HepG2 (cell line): ENCODE results near the gene MYL6B. TPM values are rescaled to one million over a fixed set of nuclear protein-coding genes. Genes with fewer than 3 reads are reported as not detected.

ENCODE experiments used
- AGO1 ChIP-seq: fragments of 200-400 bp; formaldehyde crosslinking; IDR thresholded peaks from 2 replicates; pipeline ENCODE4 v1.6.1; 2017; ENCODE audit warnings: mild to moderate bottlenecking, low read depth, low read length, moderate library complexity; ENCODE audit not compliant: poor library complexity, severe bottlenecking
- BATF2 ChIP-seq: sonication (generic); formaldehyde crosslinking; IDR thresholded peaks from 2 replicates; pipeline ENCODE4 v1.8.0; 2022; ENCODE audit warnings: mild to moderate bottlenecking, missing genetic modification reagents, moderate library complexity
- CREM ChIP-seq, 2 experiments: sonication (generic) in 1 of 2; formaldehyde crosslinking in 1 of 2; IDR thresholded peaks; 2 replicates each; pipeline versions ENCODE4 v1.4.0 to v1.6.1; 2016 to 2020; ENCODE audit warnings: antibody characterized with exemption in 1 of 2, mild to moderate bottlenecking in 1 of 2, missing genetic modification reagents in 1 of 2
- GATA4 ChIP-seq: sonication (generic); IDR thresholded peaks from 2 replicates; pipeline ENCODE4 v1.6.1; 2016; ENCODE audit warnings: antibody characterized with exemption, low read depth, borderline replicate concordance
- GLI4 ChIP-seq: sonication (generic); formaldehyde crosslinking; IDR thresholded peaks from 2 replicates; pipeline ENCODE4 v1.5.1; 2020; ENCODE audit warnings: missing genetic modification reagents, mild to moderate bottlenecking, moderate library complexity, borderline replicate concordance
- IRX3 ChIP-seq: sonication (generic); formaldehyde crosslinking; IDR thresholded peaks from 2 replicates; pipeline ENCODE4 v1.8.1; 2023; ENCODE audit warnings: mild to moderate bottlenecking, low read depth, missing genetic modification reagents, borderline replicate concordance
- KMT2B ChIP-seq: IDR thresholded peaks from 2 replicates; pipeline ENCODE4 v1.6.1; 2016; ENCODE audit warnings: missing genetic modification reagents, missing compliant biosample characterization
- MXI1 ChIP-seq: IDR thresholded peaks from 3 replicates; pipeline ENCODE4 v1.6.1; 2012; ENCODE audit warnings: low read depth, low read length, inconsistent platforms, borderline replicate concordance
- NONO ChIP-seq, 2 experiments: fragments of 450-650 bp in 1 of 2; sonication (generic) in 1 of 2; formaldehyde crosslinking in 1 of 2; IDR thresholded peaks in 1 of 2; conservative IDR thresholded peaks in 1 of 2; 2 replicates each; pipeline versions ENCODE4 v1.6.1 to v1.8.0; 2017 to 2022; ENCODE audit warnings: mild to moderate bottlenecking in 1 of 2, missing genetic modification reagents in 1 of 2, moderate library complexity in 1 of 2
- NR2F6 ChIP-seq, 2 experiments: IDR thresholded peaks; 2 replicates each; pipeline ENCODE4 v1.6.1; 2016; ENCODE audit warnings: antibody characterized with exemption in 1 of 2, mild to moderate bottlenecking in 1 of 2
- PCBP1 ChIP-seq: fragments of 200-400 bp; formaldehyde crosslinking; IDR thresholded peaks from 2 replicates; pipeline ENCODE4 v1.6.1; 2017; ENCODE audit warnings: mild to moderate bottlenecking, low read depth, low read length, borderline replicate concordance
- PITX1 ChIP-seq: sonication (generic); formaldehyde crosslinking; IDR thresholded peaks from 2 replicates; pipeline ENCODE4 v1.5.1; 2020; ENCODE audit warnings: mild to moderate bottlenecking, missing genetic modification reagents
- ZIK1 ChIP-seq: sonication (generic); formaldehyde crosslinking; IDR thresholded peaks from 2 replicates; pipeline ENCODE4 v1.5.0; 2020; ENCODE audit warnings: mild to moderate bottlenecking, low read depth, missing genetic modification reagents, borderline replicate concordance
- ZNF317 ChIP-seq: sonication (generic); formaldehyde crosslinking; IDR thresholded peaks from 2 replicates; pipeline ENCODE4 v1.5.0; 2020; ENCODE audit warnings: mild to moderate bottlenecking, missing genetic modification reagents
- ZNF33A ChIP-seq: sonication (generic); formaldehyde crosslinking; IDR thresholded peaks from 2 replicates; pipeline ENCODE4 v1.5.1; 2020; ENCODE audit warnings: missing genetic modification reagents, mild to moderate bottlenecking, moderate library complexity, borderline replicate concordance
- ZSCAN31 ChIP-seq: sonication (generic); formaldehyde crosslinking; IDR thresholded peaks from 2 replicates; pipeline ENCODE4 v1.5.0; 2020; ENCODE audit warnings: low read depth, mild to moderate bottlenecking, missing genetic modification reagents
- polyA plus RNA-seq, 8 experiments: library from polyadenylated mRNA; depleted of rRNA in 3 of 8; stranded (reverse) in 7 of 8; unstranded in 1 of 8; fragments of >200 nt; fragmentation: Illumina TruSeq in 4 of 8; extraction: Trizol in 4 of 8; gene quantifications; 2 replicates each; pipeline versions ENCODE4 v1.2.1 to v1.2.3, GENCODE V29; 2011 to 2016; ENCODE audit warnings: low read depth in 4 of 8, missing spikeins in 1 of 8, mixed read lengths in 1 of 8; ENCODE audit not compliant: insufficient read depth in 1 of 8
- total RNA-seq, 5 experiments: library from RNA; depleted of rRNA; stranded (reverse); fragments of >200 nt; fragmentation: Illumina TruSeq; extraction: Trizol; gene quantifications; 2 replicates each; pipeline ENCODE4 v1.2.3, GENCODE V29; 2016; ENCODE audit warnings: low read depth in 1 of 5
- TF ChIP-seq, protein P1 (sequence below): sonication (generic); formaldehyde crosslinking; IDR thresholded peaks from 2 replicates; pipeline ENCODE4 v1.4.0; 2020; ENCODE audit warnings: mild to moderate bottlenecking, missing genetic modification reagents
- TF ChIP-seq, protein P2 (sequence below): sonication (generic); formaldehyde crosslinking; IDR thresholded peaks from 2 replicates; pipeline ENCODE4 v1.4.0; 2020; ENCODE audit warnings: missing genetic modification reagents, borderline replicate concordance
- TF ChIP-seq, protein P3 (sequence below): IDR thresholded peaks from 2 replicates; pipeline ENCODE4 v1.6.1; 2012; ENCODE audit warnings: low read depth, low read length, improper control_type of control experiment

The MYL6B gene
- total and polyA plus RNA-seq, 2 of the 13 experiments (the other 11 are each of a cell fraction or from before 2014, with no cell fraction given): 75.7 to 88.7 TPM

GRCh38 chr12:56158029-56158925, 5.9 kb downstream of the MYL6B start, which contains the start of gene MYL6 (continued):
- TF ChIP-seq, protein P1, sequence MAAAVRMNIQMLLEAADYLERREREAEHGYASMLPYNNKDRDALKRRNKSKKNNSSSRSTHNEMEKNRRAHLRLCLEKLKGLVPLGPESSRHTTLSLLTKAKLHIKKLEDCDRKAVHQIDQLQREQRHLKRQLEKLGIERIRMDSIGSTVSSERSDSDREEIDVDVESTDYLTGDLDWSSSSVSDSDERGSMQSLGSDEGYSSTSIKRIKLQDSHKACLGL (CRISPR knock-in tag): no peak
- TF ChIP-seq CREM (IDR thresholded peaks at IDR 0.05) (peak; percentile 84), CREM (CRISPR knock-in tag; IDR thresholded peaks at IDR 0.05) (no peak), MXI1 (peak; percentile 67; the same call in 1 of the 3 replicates), KMT2B (CRISPR knock-in tag) (0 out of 2 replicates have a peak, but pooled peaks have one; percentile 33), IRX3 (CRISPR knock-in tag) (0 out of 2 replicates have a peak, but pooled peaks have one; percentile 5), ZNF317 (0 out of 2 replicates have a peak, but pooled peaks have one; percentile 46), AGO1 (peak; percentile 87), GLI4 (0 out of 2 replicates have a peak, but pooled peaks have one; percentile 51), NONO (IDR thresholded peaks at IDR 0.05) (no peak), NONO (CRISPR knock-in tag; conservative IDR thresholded peaks at IDR 0.05) (peak; percentile 82; the same call in 1 of the 2 replicates), ZSCAN31 (CRISPR knock-in tag) (0 out of 2 replicates have a peak, but pooled peaks have one; percentile 39), NR2F6 (IDR thresholded peaks at IDR 0.05) (no peak), NR2F6 (CRISPR knock-in tag; IDR thresholded peaks at IDR 0.05) (peak; percentile 7; the same call in 1 of the 2 replicates), PCBP1 (no peak), GATA4 (peak; percentile 87; the same call in 1 of the 2 replicates), BATF2 (CRISPR knock-in tag) (no peak), ZIK1 (peak; percentile 33; the same call in 1 of the 2 replicates), ZNF33A (0 out of 2 replicates have a peak, but pooled peaks have one; percentile 33), PITX1 (CRISPR knock-in tag) (no peak)
- TF ChIP-seq, protein P2, sequence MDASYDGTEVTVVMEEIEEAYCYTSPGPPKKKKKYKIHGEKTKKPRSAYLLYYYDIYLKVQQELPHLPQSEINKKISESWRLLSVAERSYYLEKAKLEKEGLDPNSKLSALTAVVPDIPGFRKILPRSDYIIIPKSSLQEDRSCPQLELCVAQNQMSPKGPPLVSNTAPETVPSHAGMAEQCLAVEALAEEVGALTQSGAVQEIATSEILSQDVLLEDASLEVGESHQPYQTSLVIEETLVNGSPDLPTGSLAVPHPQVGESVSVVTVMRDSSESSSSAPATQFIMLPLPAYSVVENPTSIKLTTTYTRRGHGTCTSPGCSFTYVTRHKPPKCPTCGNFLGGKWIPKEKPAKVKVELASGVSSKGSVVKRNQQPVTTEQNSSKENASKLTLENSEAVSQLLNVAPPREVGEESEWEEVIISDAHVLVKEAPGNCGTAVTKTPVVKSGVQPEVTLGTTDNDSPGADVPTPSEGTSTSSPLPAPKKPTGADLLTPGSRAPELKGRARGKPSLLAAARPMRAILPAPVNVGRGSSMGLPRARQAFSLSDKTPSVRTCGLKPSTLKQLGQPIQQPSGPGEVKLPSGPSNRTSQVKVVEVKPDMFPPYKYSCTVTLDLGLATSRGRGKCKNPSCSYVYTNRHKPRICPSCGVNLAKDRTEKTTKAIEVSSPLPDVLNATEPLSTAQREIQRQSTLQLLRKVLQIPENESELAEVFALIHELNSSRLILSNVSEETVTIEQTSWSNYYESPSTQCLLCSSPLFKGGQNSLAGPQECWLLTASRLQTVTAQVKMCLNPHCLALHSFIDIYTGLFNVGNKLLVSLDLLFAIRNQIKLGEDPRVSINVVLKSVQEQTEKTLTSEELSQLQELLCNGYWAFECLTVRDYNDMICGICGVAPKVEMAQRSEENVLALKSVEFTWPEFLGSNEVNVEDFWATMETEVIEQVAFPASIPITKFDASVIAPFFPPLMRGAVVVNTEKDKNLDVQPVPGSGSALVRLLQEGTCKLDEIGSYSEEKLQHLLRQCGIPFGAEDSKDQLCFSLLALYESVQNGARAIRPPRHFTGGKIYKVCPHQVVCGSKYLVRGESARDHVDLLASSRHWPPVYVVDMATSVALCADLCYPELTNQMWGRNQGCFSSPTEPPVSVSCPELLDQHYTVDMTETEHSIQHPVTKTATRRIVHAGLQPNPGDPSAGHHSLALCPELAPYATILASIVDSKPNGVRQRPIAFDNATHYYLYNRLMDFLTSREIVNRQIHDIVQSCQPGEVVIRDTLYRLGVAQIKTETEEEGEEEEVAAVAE (CRISPR knock-in tag): no peak
- TF ChIP-seq, protein P3, sequence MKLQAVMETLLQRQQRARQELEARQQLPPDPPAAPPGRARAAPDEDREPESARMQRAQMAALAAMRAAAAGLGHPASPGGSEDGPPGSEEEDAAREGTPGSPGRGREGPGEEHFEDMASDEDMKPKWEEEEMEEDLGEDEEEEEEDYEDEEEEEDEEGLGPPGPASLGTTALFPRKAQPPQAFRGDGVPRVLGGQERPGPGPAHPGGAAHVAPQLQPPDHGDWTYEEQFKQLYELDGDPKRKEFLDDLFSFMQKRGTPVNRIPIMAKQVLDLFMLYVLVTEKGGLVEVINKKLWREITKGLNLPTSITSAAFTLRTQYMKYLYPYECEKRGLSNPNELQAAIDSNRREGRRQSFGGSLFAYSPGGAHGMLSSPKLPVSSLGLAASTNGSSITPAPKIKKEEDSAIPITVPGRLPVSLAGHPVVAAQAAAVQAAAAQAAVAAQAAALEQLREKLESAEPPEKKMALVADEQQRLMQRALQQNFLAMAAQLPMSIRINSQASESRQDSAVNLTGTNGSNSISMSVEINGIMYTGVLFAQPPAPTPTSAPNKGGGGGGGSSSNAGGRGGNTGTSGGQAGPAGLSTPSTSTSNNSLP: no peak
